Stimulated activated effector memory CD8-positive, alpha-beta T cell treated with anti-CD3 and anti-CD28 coated beads, Interleukin-12 subunit alpha, Interleukin-12 subunit beta, amount 100 ng/mL, for 72 hours (primary cell): ENCODE measurements around the gene CASP8.

ENCODE experiments used
- ATAC-seq: fragments of 150-1000 bp; cut with Tn5 transposase; 2 replicates; pipeline ENCODE4 v1.10.0; 2021
- DNase-seq, 2 donors: peaks; one replicate each; pipeline ENCODE4 v3.0.0; 2021 to 2022; ENCODE audit warnings: low spot score in 2 of 2
- H3K27ac Mint-ChIP-seq: one replicate; pipeline ENCODE4 v1.8.0; 2022; ENCODE audit warnings: mild to moderate bottlenecking, mixed read lengths
- H3K36me3 Mint-ChIP-seq: one replicate; pipeline ENCODE4 v1.8.0; 2022; ENCODE audit warnings: mild to moderate bottlenecking, mixed read lengths
- H3K4me1 Mint-ChIP-seq: one replicate; pipeline ENCODE4 v1.8.0; 2022; ENCODE audit warnings: mixed read lengths
- H3K4me3 Mint-ChIP-seq: one replicate; pipeline ENCODE4 v1.8.0; 2022; ENCODE audit warnings: mild to moderate bottlenecking, mixed read lengths
- H3K9me3 Mint-ChIP-seq: one replicate; pipeline ENCODE4 v1.8.0; 2022; ENCODE audit warnings: mixed read lengths

The CASP8 gene

DNA sequence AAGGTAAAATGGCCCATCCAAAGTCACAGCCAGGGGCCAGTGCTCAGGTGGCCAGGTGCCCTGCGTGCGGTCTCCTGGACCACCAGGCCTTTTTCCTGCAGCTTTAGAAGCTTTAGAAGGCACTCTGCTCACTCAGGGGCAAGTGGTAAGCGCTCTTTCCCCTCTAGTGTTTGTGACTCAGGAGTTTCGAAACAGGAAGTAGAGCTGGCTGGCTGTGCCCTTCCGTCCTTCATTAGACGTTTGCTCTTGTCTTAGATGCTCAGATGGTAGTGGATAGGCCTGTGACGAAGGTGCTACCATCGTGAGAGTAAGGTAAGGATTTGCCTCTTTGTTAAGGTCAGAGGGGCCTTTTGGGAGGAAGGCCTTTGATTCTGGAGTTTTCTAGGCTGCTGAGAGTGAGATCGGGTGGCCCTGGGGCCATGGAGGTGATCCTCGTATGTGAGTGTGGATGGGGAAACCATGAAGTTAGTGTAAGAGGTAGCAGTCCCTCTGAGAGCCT, at the start of gene CASP8:
CASP8 (plus strand) TSS at position 235 of the 499 bp plus-strand sequence. CDS start 5,951 bp downstream, outside the sequence.
- peak within 1 kb of the TSS; percentile 97 for H3K27ac Mint-ChIP-seq
- H3K4me3 Mint-ChIP-seq = peak within 1 kb of the TSS; percentile 88
- peaks cover 63% of the 10 kb centered on the region for H3K36me3 Mint-ChIP-seq
- ATAC-seq (peak; percentile 69), DNase-seq (peak; percentile 38 to 83)
- peaks cover 59% of the 10 kb centered on the region for H3K4me1 Mint-ChIP-seq
- no peaks in the 10 kb centered on the region for H3K9me3 Mint-ChIP-seq

DNA sequence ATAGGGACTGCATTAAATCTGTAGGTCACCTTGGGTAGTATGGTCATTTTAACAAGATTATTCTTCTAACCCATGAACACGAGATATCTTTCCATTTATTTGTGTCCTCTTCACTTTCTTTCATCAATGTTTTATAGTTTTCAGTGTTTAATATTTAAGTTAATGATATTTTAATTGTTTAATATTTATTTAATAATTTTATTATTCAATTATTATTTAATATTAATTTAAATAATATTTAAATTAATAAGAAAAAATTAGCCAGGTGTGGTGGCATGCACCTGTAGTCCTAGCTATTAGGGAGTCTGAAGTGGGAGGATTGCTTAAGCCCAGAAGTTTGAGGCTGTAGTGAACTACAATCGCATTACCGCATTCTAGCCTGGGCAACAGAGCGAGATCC, 44.4 kb upstream of the CASP8 start:
- Mint-ChIP-seq H3K9me3 (no peaks in the 10 kb centered on the region), H3K27ac (no peak overlapping the region), H3K36me3 (peaks cover 22% of the 10 kb centered on the region), H3K4me1 (peaks cover 17% of the 10 kb centered on the region), H3K4me3 (no peak overlapping the region)
- DNase-seq (no peak), ATAC-seq (no peak)

DNA sequence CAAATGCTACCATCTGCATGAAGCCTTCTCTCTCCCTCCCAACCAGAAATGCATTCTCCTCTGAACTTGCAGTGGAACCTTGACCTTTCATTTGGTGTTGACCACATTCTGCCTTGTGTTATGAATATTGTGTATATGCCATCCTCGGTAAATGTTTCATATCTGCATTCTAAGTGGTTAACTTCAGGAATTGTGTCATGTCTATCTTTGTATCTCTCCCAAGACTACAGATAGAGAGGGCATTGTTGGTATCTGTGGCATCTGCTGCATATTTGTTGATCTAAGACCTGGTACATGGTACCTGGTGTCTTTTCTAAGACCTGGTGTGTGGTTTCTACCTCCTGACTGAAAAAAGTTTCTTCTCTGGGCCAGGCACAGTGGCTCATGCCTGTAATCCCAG, 43.4 kb upstream of the CASP8 start:
- H3K27ac Mint-ChIP-seq = no peak overlapping the region
- H3K4me3 Mint-ChIP-seq = no peak overlapping the region
- peaks cover 22% of the 10 kb centered on the region for H3K36me3 Mint-ChIP-seq
- ATAC-seq = peak; percentile 72
- no peaks in the 10 kb centered on the region for H3K9me3 Mint-ChIP-seq
- DNase-seq = no peak
- peaks cover 11% of the 10 kb centered on the region for H3K4me1 Mint-ChIP-seq

DNA sequence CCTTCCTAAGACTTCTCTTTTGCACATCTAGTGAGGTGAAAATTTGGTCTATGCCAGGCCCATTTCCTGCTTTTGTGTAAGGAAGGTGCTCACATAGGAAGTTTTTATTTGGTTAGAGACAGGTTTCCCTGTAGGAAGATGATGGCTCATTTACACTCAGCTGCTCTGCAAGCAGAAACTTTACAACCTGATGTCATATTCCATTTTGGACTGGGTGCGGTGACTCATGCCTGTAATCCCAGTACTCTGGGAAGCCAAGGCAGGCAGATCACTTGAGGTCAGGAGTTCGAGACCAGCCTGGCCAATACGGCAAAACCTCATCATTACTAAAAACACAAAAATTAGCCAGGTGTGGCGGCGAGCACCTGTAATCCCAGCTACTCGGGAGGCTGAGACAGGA, 41.6 kb upstream of the CASP8 start:
- no peak for ATAC-seq
- H3K4me3 Mint-ChIP-seq = no peak overlapping the region
- H3K27ac Mint-ChIP-seq = no peak overlapping the region
- DNase-seq = no peak
- no peaks in the 10 kb centered on the region for H3K9me3 Mint-ChIP-seq
- H3K4me1 Mint-ChIP-seq = peaks cover 17% of the 10 kb centered on the region
- peaks cover 22% of the 10 kb centered on the region for H3K36me3 Mint-ChIP-seq

DNA sequence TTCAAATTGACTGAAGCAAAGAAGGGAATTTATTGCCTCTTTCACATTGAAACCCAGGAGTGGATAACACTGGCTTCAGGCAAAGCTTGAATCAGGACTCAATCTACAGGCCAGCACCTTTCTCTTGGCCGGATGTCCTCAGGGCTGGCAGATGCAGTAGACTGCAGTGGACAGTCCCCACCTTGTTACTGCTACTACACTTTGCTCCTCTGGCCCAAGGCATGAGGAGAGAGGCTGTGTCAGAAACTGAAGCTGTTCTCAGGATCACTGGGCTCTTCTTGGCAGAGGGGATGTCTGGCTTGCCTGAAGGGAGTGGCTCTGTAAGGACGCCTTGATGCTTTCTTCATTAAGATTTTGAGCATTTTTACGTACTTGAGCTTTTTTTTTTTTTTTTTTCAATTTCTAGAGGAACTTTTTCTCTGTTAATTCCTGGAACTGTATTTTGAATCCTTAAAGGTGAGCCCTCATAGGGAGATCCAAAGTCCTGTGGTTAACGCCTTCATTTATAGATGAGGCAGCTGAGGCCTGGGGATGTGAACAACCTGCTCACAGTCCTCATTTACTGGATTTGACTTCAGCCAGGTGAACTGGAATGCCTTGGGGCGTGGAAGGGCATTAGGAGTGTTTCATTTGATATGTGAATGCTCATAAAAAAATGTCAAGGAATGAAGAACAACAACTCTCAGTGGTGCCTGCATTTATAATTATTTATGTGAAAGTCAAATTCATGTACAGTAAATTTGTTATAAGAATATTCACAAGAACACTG, 40.8 kb upstream of the CASP8 start:
- H3K27ac Mint-ChIP-seq = no peak overlapping the region
- H3K4me1 Mint-ChIP-seq = peaks cover 17% of the 10 kb centered on the region
- ATAC-seq = no peak
- no peak for DNase-seq
- no peak overlapping the region for H3K4me3 Mint-ChIP-seq
- peaks cover 22% of the 10 kb centered on the region for H3K36me3 Mint-ChIP-seq
- H3K9me3 Mint-ChIP-seq = no peaks in the 10 kb centered on the region

DNA sequence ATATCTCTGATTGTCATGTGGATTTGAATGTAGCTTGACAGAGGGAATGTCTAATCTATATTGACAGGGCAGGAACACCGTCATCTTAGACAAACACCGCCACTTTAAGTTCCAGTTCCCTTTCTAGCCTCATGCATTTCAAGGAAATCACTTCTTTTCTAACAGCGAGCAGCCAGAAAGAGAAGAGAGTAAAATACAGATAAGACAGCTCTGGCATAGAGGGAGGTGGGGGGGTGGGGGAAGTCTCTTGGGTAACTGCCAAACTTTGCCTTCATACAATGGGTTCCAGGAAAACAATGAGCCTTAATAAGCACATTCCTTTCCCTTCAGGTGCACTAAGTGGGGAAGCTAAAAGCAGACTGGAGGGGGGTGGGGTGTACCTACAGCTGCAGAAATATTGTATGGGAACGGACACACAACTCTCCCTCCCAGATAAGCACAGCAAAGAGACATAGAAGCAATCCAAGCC, 40.2 kb upstream of the CASP8 start:
- Mint-ChIP-seq H3K36me3 (peaks cover 22% of the 10 kb centered on the region), H3K4me3 (no peak overlapping the region), H3K4me1 (peaks cover 17% of the 10 kb centered on the region), H3K9me3 (no peaks in the 10 kb centered on the region), H3K27ac (peak overlapping the region; percentile 35)
- ATAC-seq (no peak), DNase-seq (no peak)

DNA sequence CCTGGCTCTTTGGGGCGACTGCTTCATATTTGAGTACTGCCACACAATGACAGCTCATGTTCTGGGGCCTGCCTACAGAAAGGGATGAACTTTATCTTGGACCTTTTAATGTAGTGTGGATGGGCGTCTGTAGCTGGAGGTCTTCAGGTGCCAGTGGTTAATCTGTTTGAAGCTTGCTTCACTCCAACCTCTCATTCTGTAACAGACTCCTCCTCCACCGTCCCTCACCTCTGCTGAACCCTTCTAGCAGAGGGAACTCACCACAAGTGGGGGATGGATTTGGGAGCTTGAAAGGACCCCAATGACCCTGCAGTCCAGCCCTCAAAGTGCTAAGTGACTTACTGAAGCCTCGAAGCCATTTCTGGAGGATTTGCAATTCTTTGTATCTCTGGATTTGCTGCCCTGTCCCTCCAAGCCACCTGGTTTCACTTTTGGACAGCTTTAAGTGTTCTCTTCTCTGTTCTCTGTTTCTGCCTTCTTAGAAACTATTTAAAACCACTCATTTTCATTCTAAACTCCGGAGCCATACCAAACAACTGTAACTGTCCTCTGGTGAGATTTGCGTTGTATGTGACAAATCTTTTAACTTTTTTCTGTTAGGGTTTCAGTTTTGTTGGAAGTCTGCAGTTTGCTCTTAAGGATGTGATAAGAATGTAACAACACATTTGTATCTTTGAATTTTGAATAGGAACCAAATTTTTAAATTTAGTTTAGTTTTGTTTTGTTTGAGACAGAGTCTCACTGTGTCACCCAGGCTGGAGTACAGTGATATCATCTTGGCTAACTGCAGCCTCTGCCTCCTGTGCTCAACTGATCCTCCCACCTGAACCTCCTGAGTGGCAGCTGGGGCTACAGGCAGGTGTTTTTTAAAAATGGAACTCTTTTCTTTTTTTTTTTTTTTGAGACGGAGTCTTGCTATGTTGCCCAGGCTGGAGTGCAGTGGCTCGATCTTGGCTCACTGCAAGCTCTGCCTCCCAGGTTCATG, 37.0 kb upstream of the CASP8 start:
- DNase-seq (no peak), ATAC-seq (peak; percentile 42)
- Mint-ChIP-seq H3K4me3 (peak overlapping the region; percentile 7), H3K36me3 (peaks cover 14% of the 10 kb centered on the region), H3K27ac (peak overlapping the region; percentile 46), H3K9me3 (no peaks in the 10 kb centered on the region), H3K4me1 (peaks cover 6% of the 10 kb centered on the region)

DNA sequence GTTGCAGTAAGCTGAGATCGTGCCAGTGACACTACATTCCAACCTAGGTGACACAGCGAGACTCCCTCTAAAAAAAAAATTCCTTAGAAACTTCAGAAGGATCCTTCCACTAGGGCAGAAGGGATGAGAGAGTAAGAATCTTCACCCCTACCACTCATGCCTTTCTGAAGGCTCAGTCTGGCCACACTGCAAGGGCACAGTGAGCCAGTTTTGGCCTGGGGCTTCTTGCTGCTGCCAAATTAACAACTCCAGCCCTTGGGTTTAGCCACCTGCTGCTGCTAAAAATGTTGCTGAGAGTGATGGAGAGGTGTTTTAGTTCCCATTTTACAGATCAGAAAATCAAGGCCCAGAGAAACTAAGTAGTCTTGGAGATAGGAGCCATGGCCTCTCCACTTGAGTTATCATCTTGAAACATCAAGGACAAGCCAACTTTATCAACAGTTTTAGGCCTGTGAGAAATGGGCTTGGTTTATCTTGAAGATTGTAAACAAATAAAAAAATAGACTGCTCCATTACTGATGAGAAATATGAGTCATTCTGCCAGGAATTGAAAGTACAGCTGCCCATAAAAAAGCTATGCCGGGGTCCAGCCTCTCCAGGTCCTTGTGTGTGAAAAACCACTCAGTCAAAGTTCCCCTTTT, 31.9 kb upstream of the CASP8 start:
- ATAC-seq (no peak), DNase-seq (no peak)
- peak overlapping the region; percentile 85 for H3K27ac Mint-ChIP-seq
- peaks cover 11% of the 10 kb centered on the region for H3K36me3 Mint-ChIP-seq
- H3K4me3 Mint-ChIP-seq = peak overlapping the region; percentile 35
- H3K9me3 Mint-ChIP-seq = no peaks in the 10 kb centered on the region
- H3K4me1 Mint-ChIP-seq = peaks cover 28% of the 10 kb centered on the region

DNA sequence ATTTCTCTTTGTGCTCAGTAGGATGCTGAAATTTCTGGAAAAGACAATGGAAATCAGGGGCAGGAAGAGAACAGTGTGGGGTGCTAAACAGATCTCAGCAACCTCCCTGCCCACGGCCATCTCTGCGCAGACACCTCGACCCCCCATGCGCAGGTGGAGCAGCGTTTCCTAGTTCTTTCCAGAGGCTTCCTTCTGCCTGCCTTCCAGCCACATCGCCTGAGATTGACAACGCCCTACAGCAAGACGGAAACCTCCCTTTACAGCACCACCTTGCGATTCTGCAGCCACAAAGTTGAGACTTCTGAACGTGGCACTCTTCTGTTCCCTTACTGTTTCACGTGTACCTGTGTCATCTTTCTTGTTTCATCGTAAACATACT, 31.4 kb upstream of the CASP8 start:
- peaks cover 16% of the 10 kb centered on the region for H3K36me3 Mint-ChIP-seq
- peak overlapping the region; percentile 85 for H3K27ac Mint-ChIP-seq
- peaks cover 25% of the 10 kb centered on the region for H3K4me1 Mint-ChIP-seq
- H3K4me3 Mint-ChIP-seq = peak overlapping the region; percentile 35
- no peaks in the 10 kb centered on the region for H3K9me3 Mint-ChIP-seq
- no peak for DNase-seq
- ATAC-seq = no peak

DNA sequence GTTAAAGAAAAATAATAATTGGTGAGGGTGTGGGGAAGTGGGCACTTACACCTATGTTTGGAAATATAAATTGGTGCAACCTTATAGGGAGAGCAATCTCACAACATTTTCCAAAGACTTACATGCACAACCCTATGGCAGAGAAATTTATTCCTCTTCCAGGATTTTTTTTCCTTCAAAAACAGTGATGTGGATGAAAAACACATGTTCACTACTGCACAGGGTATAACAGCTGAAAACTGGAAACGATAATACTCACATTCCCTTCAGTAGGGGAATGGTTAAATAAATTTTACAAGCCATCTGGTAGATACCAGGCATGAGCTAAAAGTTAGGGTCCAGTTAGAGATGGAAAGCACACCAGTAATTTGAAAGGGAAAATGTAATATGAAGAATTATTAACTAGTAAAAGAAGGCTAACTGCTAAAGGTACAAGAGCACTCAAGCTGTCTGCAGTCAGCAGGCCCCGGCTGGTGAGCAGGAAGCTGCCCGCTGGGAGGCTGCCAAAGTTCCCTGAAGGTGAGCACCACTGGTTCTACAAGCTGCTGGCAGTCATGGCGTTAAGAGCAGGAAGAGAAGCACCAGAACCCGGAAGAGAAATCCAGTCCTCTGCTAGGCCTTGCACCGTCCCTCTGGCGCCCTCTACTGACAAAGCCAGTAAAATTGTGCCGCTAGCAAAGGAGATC, 28.4 kb upstream of the CASP8 start:
- DNase-seq = peak; percentile 90 to 94
- Mint-ChIP-seq H3K36me3 (peaks cover 42% of the 10 kb centered on the region), H3K9me3 (no peaks in the 10 kb centered on the region), H3K4me3 (peak overlapping the region; percentile 91), H3K4me1 (peaks cover 36% of the 10 kb centered on the region), H3K27ac (peak overlapping the region; percentile 94)
- ATAC-seq = peak; percentile 65

DNA sequence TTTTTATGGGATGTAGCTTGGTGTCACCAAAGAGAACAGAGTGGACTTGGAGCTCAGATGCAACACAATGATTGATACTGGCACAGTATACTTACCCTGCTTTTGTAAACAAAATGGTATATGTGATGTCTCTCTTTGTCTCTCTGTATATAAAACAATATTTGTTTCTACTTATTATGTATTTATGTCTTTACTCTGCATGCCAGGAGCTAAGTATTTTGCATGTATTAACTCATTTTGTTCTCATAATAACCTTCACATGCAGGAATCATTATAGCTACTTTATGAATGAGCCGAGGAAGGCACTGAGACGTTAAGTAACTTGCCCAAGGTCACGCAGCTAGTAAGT, 27.9 kb upstream of the CASP8 start:
- ATAC-seq (no peak), DNase-seq (no peak)
- peak overlapping the region; percentile 94 for H3K27ac Mint-ChIP-seq
- H3K4me1 Mint-ChIP-seq = peaks cover 37% of the 10 kb centered on the region
- peak overlapping the region; percentile 91 for H3K4me3 Mint-ChIP-seq
- peaks cover 47% of the 10 kb centered on the region for H3K36me3 Mint-ChIP-seq
- no peaks in the 10 kb centered on the region for H3K9me3 Mint-ChIP-seq

DNA sequence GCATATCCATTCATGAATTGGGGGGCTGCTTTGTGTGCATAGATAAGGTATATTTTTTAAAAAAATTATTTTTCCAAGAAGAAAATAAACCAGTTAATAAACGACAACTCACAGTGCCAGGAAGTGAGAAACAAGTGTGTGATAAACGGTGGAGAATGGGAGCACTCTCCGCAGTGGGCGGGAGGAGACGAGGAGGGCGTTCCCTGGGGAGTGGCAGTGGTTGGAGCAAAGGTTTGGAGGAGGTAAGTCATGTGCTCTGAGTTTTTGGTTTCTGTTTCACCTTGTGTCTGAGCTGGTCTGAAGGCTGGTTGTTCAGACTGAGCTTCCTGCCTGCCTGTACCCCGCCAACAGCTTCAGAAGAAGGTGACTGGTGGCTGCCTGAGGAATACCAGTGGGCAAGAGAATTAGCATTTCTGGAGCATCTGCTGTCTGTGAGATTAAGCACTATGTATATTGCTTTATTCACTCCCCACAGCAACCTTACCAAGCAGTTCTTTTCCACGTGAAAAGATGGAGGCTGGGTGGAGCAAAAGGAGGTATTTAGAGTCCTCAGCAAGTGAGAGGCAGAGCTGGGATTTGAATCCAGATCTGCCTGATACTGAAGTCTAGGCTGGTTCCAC, 27.0 kb upstream of the CASP8 start:
- H3K4me3 Mint-ChIP-seq = peak overlapping the region; percentile 91
- H3K36me3 Mint-ChIP-seq = peaks cover 56% of the 10 kb centered on the region
- DNase-seq (peak; percentile 61 to 89), ATAC-seq (peak; percentile 95)
- H3K4me1 Mint-ChIP-seq = peaks cover 44% of the 10 kb centered on the region
- H3K9me3 Mint-ChIP-seq = no peaks in the 10 kb centered on the region
- H3K27ac Mint-ChIP-seq = peak overlapping the region; percentile 94

DNA sequence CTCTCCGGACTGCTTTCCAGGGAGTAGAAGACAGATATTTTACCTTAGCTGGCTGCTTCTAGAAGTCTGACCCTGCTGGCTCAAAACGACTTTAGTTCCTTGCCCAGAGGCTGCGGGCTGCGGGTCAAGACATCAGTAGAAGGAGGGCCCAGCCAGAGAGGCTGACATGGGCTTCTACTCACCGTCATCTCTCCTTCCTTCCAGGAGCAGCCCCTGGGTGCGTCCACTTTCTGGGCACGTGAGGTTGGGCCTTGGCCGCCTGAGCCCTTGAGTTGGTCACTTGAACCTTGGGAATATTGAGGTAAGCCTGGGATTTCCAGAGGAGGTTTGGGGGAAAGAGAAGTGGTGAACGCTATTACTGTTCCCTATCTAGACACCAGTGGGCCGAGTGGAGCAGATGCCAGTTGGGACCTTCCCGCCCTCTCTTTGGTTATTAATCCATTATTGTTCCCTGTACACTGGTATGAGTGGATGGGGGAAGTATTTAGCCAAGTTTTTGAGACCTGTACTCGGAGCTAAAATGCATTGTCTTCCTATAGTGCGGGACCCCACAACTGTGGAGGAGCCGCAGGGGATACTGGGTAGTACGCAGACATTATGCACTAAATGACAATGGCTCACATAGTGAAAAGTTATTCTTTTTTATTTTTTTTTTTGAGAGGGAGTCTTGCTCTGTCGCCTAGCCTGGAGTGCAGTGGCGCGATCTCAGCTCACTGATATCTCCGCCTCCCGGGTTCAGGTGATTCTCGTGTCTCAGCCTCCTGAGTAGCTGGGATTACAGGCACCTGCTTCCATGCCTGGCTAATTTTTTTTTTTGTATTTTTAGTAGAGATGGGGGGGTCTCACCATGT, 26.3 kb upstream of the CASP8 start:
- peak overlapping the region; percentile 94 for H3K27ac Mint-ChIP-seq
- peak; percentile 17 to 70 for DNase-seq
- peaks cover 39% of the 10 kb centered on the region for H3K4me1 Mint-ChIP-seq
- peak; percentile 37 for ATAC-seq
- no peaks in the 10 kb centered on the region for H3K9me3 Mint-ChIP-seq
- H3K36me3 Mint-ChIP-seq = peaks cover 63% of the 10 kb centered on the region
- peak overlapping the region; percentile 91 for H3K4me3 Mint-ChIP-seq
